HEK293T (cell line): ENCODE measurements around the gene ESR2.

Source experiments
- CTCF ChIA-PET: fragments of 350-600 bp; formaldehyde crosslinking; extraction: SDS; loops from one replicate; lab custom pipeline; 2021; ENCODE audit warnings: antibody characterized with exemption, inconsistent platforms; lab: Yijun Ruan, JAX
- POLR2A ChIA-PET: fragments of 350-600 bp; formaldehyde crosslinking; extraction: SDS; loops from one replicate; lab custom pipeline; 2020; ENCODE audit warnings: antibody characterized with exemption, inconsistent platforms; lab: Yijun Ruan, JAX
- DNase-seq: peaks from one replicate; pipeline ENCODE4 v3.0.0; 2012; ENCODE audit warnings: mixed read lengths; ENCODE audit errors: extremely low spot score
- ARNT ChIP-seq: fragments of 450-650 bp; IDR thresholded peaks from 2 replicates; pipeline ENCODE4 v1.6.1; 2017; ENCODE audit warnings: mild to moderate bottlenecking
- BHLHE40 ChIP-seq: fragments of 450-650 bp; IDR thresholded peaks from 2 replicates; pipeline ENCODE4 v1.6.1; 2016; ENCODE audit warnings: mild to moderate bottlenecking, moderate library complexity, borderline replicate concordance
- CTBP1 ChIP-seq: fragments of 450-650 bp; IDR thresholded peaks from 2 replicates; pipeline ENCODE4 v1.6.1; 2016; ENCODE audit warnings: borderline replicate concordance
- ELF4 ChIP-seq: fragments of 450-650 bp; IDR thresholded peaks from 2 replicates; pipeline ENCODE4 v1.6.1; 2017; ENCODE audit warnings: antibody characterized with exemption
- FOXA1 ChIP-seq: fragments of 450-650 bp; IDR thresholded peaks from 2 replicates; pipeline ENCODE4 v1.6.1; 2016; ENCODE audit warnings: mild to moderate bottlenecking
- FOXK2 ChIP-seq: fragments of 450-650 bp; IDR thresholded peaks from 2 replicates; pipeline ENCODE4 v1.6.1; 2016; ENCODE audit warnings: mild to moderate bottlenecking
- FOXM1 ChIP-seq: fragments of 450-650 bp; IDR thresholded peaks from 2 replicates; pipeline ENCODE4 v1.6.1; 2017; ENCODE audit warnings: mild to moderate bottlenecking, borderline replicate concordance
- HDGF ChIP-seq: fragments of 450-650 bp; IDR thresholded peaks from 2 replicates; pipeline ENCODE4 v1.6.1; 2017; ENCODE audit warnings: antibody characterized with exemption, borderline replicate concordance
- L3MBTL2 ChIP-seq: fragments of 450-650 bp; conservative IDR thresholded peaks from 2 replicates; pipeline ENCODE4 v1.6.1; 2016; ENCODE audit warnings: mild to moderate bottlenecking
- LEF1 ChIP-seq: fragments of 450-650 bp; IDR thresholded peaks from 2 replicates; pipeline ENCODE4 v1.6.1; 2017; ENCODE audit warnings: mild to moderate bottlenecking, borderline replicate concordance
- NFRKB ChIP-seq: fragments of 450-650 bp; IDR thresholded peaks from 2 replicates; pipeline ENCODE4 v1.6.1; 2016; ENCODE audit warnings: mild to moderate bottlenecking, moderate library complexity
- PKNOX1 ChIP-seq: fragments of 450-650 bp; IDR thresholded peaks from 2 replicates; pipeline ENCODE4 v1.6.1; 2016
- SP1 ChIP-seq: fragments of 450-650 bp; IDR thresholded peaks from 2 replicates; pipeline ENCODE4 v1.6.1; 2017
- SUZ12 ChIP-seq: fragments of 450-650 bp; IDR thresholded peaks from 2 replicates; pipeline ENCODE4 v1.6.1; 2016; ENCODE audit warnings: mild to moderate bottlenecking
- TARDBP ChIP-seq: fragments of 450-650 bp; IDR thresholded peaks from 2 replicates; pipeline ENCODE4 v1.6.1; 2016
- ZNF384 ChIP-seq: fragments of 450-650 bp; IDR thresholded peaks from 2 replicates; pipeline ENCODE4 v1.6.1; 2016

ESR2 gene

DNA sequence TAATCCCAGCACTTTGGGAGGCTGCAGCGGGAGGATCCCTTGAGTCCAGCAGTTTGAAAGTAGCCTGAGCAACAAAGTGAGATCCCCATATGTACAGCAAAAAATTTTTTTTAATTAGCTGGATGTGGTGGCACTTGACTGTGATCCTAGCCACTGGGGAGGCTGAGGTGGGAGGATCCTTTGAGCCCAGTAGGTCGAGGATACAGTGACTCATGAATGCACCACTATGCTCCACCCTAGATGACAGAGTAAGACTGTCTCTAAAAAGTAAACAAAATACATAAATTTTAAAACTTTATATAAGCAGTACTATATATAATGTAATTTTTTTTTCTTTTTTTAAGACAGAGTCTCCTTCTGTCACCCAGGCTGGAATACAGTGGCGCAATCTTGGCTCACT, 115.4 kb downstream of the ESR2 start:
- ChIA-PET CTCF (no interaction called here), POLR2A (no interaction called here)
- TF ChIP-seq FOXK2, result no peak
- TF ChIP-seq CTBP1, result no peak
- TF ChIP-seq L3MBTL2, result no peak
- TF ChIP-seq FOXA1, result no peak
- no peak for TF ChIP-seq PKNOX1
- TF ChIP-seq LEF1, result no peak
- no peak for TF ChIP-seq SP1
- TF ChIP-seq ARNT, result no peak
- no peak for TF ChIP-seq SUZ12
- TF ChIP-seq HDGF, result no peak
- no peak for TF ChIP-seq NFRKB
- TF ChIP-seq ELF4, result no peak
- no peak for TF ChIP-seq BHLHE40
- TF ChIP-seq FOXM1, result no peak
- no peak for TF ChIP-seq ZNF384
- TF ChIP-seq TARDBP, result no peak
- DNase-seq, result no peak

- no peak for TF ChIP-seq SP1
- TF ChIP-seq FOXM1, result no peak
- TF ChIP-seq L3MBTL2, result no peak
- TF ChIP-seq SUZ12, result no peak
- no peak for TF ChIP-seq ELF4
- TF ChIP-seq BHLHE40, result no peak
- TF ChIP-seq NFRKB, result no peak
- TF ChIP-seq LEF1, result no peak
- no peak for TF ChIP-seq HDGF
- TF ChIP-seq FOXK2, result no peak
- TF ChIP-seq PKNOX1, result no peak
- no peak for TF ChIP-seq ZNF384
- TF ChIP-seq TARDBP, result no peak
- ChIA-PET POLR2A (no interaction called here), CTCF (no interaction called here)
Measured at GRCh38 chr14:64176330-64176729, 117.8 kb downstream of the ESR2 start.

GRCh38 chr14:64174922-64175782, 119.0 kb downstream of the ESR2 start:
- ChIA-PET POLR2A (no interaction called here), CTCF (no interaction called here)
- DNase-seq, result no peak
- TF ChIP-seq BHLHE40 (no peak), NFRKB (no peak), ARNT (no peak), TARDBP (no peak), FOXK2 (no peak), LEF1 (no peak), CTBP1 (no peak), FOXM1 (no peak), PKNOX1 (no peak), SP1 (no peak), L3MBTL2 (no peak)

More at GRCh38 chr14:64176330-64176729, 117.8 kb downstream of the ESR2 start:
- no peak for DNase-seq

- TF ChIP-seq SP1, result no peak
- TF ChIP-seq SUZ12, result no peak
- CTCF ChIA-PET, result no interaction called here
- no peak for DNase-seq
- POLR2A ChIA-PET, result no interaction called here
Measured at GRCh38 chr14:64170181-64170580, 124.0 kb downstream of the ESR2 start.

- DNase-seq, result no peak
- ChIA-PET CTCF (interaction anchor here (0.6 kb wide), 1 partner anchor 318 kb away, joined by 3 read pairs; no protein-coding TSS in a partner anchor), POLR2A (no interaction called here)
- no peak for TF ChIP-seq NFRKB
Measured at GRCh38 chr14:64159588-64159987, 134.6 kb downstream of the ESR2 start.

- CTCF ChIA-PET, result no interaction called here
- TF ChIP-seq ARNT (no peak), NFRKB (no peak), SUZ12 (no peak), FOXM1 (no peak), LEF1 (no peak), FOXA1 (no peak), FOXK2 (no peak), BHLHE40 (no peak), TARDBP (no peak), L3MBTL2 (no peak), HDGF (no peak), PKNOX1 (no peak)
- no peak for DNase-seq
- POLR2A ChIA-PET, result no interaction called here
Measured at GRCh38 chr14:64158608-64159007, 135.6 kb downstream of the ESR2 start.
